ENCODE results near the gene MAP3K14.

The MAP3K14 gene

GRCh38 chr17:45338996-45339535, 22.2 kb upstream of the MAP3K14 start:
- Histone ChIP-seq H3K79me2 (ENCODE audit: low read length) (no peaks in the 10 kb centered on the region), H3K4me3 (ENCODE audit: low read length) (no peak overlapping the region), H3K9me2 (replicated peaks; ENCODE audit: insufficient read depth, low read length) (no peaks in the 10 kb centered on the region), H4K20me1 (ENCODE audit: insufficient read depth, low read length) (no peaks in the 10 kb centered on the region), H2AFZ (ENCODE audit: low read length) (no peak overlapping the region), H3F3A (ENCODE audit: insufficient read depth, low read length) (no peaks in the 10 kb centered on the region), H3K9ac (ENCODE audit: low read length) (no peak overlapping the region), H3K4me2 (ENCODE audit: low read depth, low read length) (no peak overlapping the region), H3K4me1 (ENCODE audit: low read length) (no peaks in the 10 kb centered on the region), H3K9me3 (replicated peaks; ENCODE audit: insufficient read depth, low read length) (no peaks in the 10 kb centered on the region), H3K27ac (ENCODE audit: low read length) (no peak overlapping the region), H3K36me3 (replicated peaks; ENCODE audit: insufficient read depth, low read length) (no peaks in the 10 kb centered on the region), H3K27me3 (replicated peaks; ENCODE audit: insufficient read depth, low read length) (no peaks in the 10 kb centered on the region)
- DNase-seq = no peak
- TF ChIP-seq EZH2 (optimal IDR thresholded peaks at IDR 0.05; ENCODE audit: low read depth, low read length) (no peak), EZH2phosphoT487 (IDR thresholded peaks at IDR 0.05; ENCODE audit: low read length) (no peak)
- TF ChIP-seq, protein P1, sequence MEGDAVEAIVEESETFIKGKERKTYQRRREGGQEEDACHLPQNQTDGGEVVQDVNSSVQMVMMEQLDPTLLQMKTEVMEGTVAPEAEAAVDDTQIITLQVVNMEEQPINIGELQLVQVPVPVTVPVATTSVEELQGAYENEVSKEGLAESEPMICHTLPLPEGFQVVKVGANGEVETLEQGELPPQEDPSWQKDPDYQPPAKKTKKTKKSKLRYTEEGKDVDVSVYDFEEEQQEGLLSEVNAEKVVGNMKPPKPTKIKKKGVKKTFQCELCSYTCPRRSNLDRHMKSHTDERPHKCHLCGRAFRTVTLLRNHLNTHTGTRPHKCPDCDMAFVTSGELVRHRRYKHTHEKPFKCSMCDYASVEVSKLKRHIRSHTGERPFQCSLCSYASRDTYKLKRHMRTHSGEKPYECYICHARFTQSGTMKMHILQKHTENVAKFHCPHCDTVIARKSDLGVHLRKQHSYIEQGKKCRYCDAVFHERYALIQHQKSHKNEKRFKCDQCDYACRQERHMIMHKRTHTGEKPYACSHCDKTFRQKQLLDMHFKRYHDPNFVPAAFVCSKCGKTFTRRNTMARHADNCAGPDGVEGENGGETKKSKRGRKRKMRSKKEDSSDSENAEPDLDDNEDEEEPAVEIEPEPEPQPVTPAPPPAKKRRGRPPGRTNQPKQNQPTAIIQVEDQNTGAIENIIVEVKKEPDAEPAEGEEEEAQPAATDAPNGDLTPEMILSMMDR (IDR thresholded peaks at IDR 0.05; ENCODE audit: low read length) = no peak

DNA sequence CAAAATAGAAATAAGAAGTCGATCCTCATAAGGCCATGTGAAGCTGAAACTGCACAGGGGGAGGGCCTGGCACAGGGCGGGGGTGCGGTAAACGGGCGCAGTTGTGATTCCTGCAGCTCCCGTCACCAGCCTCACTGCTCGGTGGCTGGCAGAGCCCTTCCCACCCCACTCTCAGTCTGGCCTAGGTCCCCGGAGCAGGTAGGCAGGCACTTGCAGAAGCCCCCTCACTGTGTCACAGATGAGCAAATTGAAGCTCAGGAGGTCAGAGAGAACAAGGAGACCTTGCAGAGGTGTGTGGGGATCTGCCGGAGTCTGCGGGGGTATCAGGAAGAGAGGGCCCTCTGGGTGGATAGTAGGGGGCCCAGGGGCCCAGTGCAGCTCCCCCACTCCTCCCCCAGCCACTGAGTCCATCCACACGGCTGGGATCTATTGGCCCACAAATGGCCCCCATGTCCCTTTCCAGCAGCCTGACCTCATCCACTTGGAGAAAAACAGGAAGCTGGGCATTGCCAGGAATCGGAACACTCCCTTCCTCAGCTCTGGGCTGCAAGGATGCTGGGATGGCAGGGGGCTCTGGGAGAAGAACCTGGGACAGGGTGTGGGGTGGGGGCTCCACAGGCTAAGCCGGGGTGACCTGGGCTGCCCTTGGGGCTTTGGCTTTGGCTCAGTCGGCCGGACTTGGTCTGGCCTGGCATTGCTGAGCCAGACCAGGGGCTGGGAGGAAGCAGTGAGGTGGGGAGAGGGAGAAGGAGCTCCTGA, 21.4 kb upstream of the MAP3K14 start:
- Histone ChIP-seq H3K9me3 (replicated peaks; ENCODE audit: insufficient read depth, low read length) (no peaks in the 10 kb centered on the region), H3K4me3 (ENCODE audit: low read length) (no peak overlapping the region), H3K36me3 (replicated peaks; ENCODE audit: insufficient read depth, low read length) (no peaks in the 10 kb centered on the region), H3K9me2 (replicated peaks; ENCODE audit: insufficient read depth, low read length) (no peaks in the 10 kb centered on the region), H3K4me1 (ENCODE audit: low read length) (no peaks in the 10 kb centered on the region), H4K20me1 (ENCODE audit: insufficient read depth, low read length) (no peaks in the 10 kb centered on the region), H3K27ac (ENCODE audit: low read length) (no peak overlapping the region), H3K79me2 (ENCODE audit: low read length) (no peaks in the 10 kb centered on the region), H3F3A (ENCODE audit: insufficient read depth, low read length) (no peaks in the 10 kb centered on the region), H2AFZ (ENCODE audit: low read length) (no peak overlapping the region), H3K4me2 (ENCODE audit: low read depth, low read length) (no peak overlapping the region), H3K27me3 (replicated peaks; ENCODE audit: insufficient read depth, low read length) (no peaks in the 10 kb centered on the region), H3K9ac (ENCODE audit: low read length) (no peak overlapping the region)
- no peak for DNase-seq
- TF ChIP-seq EZH2phosphoT487 (IDR thresholded peaks at IDR 0.05; ENCODE audit: low read length) (no peak), EZH2 (optimal IDR thresholded peaks at IDR 0.05; ENCODE audit: low read depth, low read length) (no peak)
- TF ChIP-seq, protein P1 (IDR thresholded peaks at IDR 0.05; ENCODE audit: low read length) = no peak

DNA sequence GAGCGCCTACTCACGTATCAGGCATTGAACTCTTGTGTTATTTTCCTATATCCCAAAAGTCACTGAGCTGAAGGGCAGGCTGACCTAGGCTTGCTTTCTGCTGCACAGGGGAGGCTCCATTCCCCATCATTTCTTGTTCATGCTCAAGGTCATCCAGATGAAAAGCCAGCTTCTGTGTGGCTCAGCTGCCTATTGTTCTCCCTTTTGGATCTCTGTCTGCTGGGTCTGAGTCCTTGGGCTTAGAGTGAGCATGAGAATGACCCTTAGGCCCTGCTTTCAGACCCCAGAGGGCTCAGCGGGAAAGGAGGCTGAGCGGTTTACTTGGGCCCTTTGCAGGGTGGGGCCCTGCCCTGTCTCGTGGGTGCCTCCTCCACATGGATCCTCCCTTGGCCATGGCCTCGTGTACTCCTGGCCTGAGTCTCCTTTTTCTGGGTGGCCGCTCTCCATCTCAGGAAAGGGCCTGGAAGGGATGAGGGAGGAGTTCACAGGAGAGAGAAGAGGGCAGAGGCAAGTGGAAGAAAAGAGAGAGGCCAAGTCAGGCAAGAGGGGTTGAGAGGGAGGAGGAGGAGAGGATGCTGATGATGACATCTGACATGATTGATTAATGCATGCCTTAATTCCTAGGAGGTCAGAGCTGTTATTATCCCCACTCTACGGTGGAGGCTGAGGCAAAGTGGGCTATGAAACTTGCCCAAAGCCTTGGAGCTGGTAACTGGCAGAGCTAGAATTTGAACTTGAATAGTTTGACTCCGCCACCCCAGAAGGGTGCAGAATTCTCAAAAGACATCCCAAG, 19.8 kb upstream of the MAP3K14 start:
- H3K9me3 ChIP-seq (replicated peaks; ENCODE audit: insufficient read depth, low read length) = no peaks in the 10 kb centered on the region
- H4K20me1 ChIP-seq (ENCODE audit: insufficient read depth, low read length) = no peaks in the 10 kb centered on the region
- H3K4me3 ChIP-seq (ENCODE audit: low read length) = no peak overlapping the region
- H3K4me2 ChIP-seq (ENCODE audit: low read depth, low read length) = no peak overlapping the region
- H3F3A ChIP-seq (ENCODE audit: insufficient read depth, low read length) = no peaks in the 10 kb centered on the region
- no peak overlapping the region for H2AFZ ChIP-seq (ENCODE audit: low read length)
- no peaks in the 10 kb centered on the region for H3K27me3 ChIP-seq (replicated peaks; ENCODE audit: insufficient read depth, low read length)
- H3K36me3 ChIP-seq (replicated peaks; ENCODE audit: insufficient read depth, low read length) = no peaks in the 10 kb centered on the region
- TF ChIP-seq EZH2phosphoT487 (IDR thresholded peaks at IDR 0.05; ENCODE audit: low read length) (no peak), EZH2 (optimal IDR thresholded peaks at IDR 0.05; ENCODE audit: low read depth, low read length) (no peak)
- TF ChIP-seq, protein P1 (IDR thresholded peaks at IDR 0.05; ENCODE audit: low read length) = no peak
- DNase-seq = no peak
- no peak overlapping the region for H3K27ac ChIP-seq (ENCODE audit: low read length)
- no peak overlapping the region for H3K9ac ChIP-seq (ENCODE audit: low read length)
- H3K79me2 ChIP-seq (ENCODE audit: low read length) = no peaks in the 10 kb centered on the region
- no peaks in the 10 kb centered on the region for H3K9me2 ChIP-seq (replicated peaks; ENCODE audit: insufficient read depth, low read length)
- no peaks in the 10 kb centered on the region for H3K4me1 ChIP-seq (ENCODE audit: low read length)

All from MM.1S (cell line).